Central memory CD8-positive, alpha-beta T cell (primary cell): ENCODE measurements around the gene SCPEP1.
"Not testable (repeated sequence)": the region's sequence is repeated elsewhere in the genome, so short reads cannot be mapped to it uniquely, and the experiment has no call there.

Experiments
- ATAC-seq: fragments of 150-1000 bp; cut with Tn5 transposase; replicated peaks from 2 replicates; pipeline ENCODE4 v1.10.0; 2022; ENCODE audit warnings: mild to moderate bottlenecking, moderate FRiP score, moderate number of reproducible peaks; ENCODE audit not compliant: poor library complexity, severe bottlenecking; ENCODE audit errors: extremely low read depth
- DNase-seq, 2 donors: peaks; one replicate each; pipeline ENCODE4 v3.0.0; 2021; ENCODE audit warnings: low spot score in 2 of 2
- H3K27ac Mint-ChIP-seq: one replicate; pipeline ENCODE4 v1.8.0; 2022; ENCODE audit warnings: low read depth, mild to moderate bottlenecking, moderate library complexity, mixed read lengths
- H3K27me3 Mint-ChIP-seq: one replicate; pipeline ENCODE4 v1.8.0; 2022; ENCODE audit warnings: mixed read lengths
- H3K36me3 Mint-ChIP-seq: one replicate; pipeline ENCODE4 v1.8.0; 2022; ENCODE audit warnings: mild to moderate bottlenecking, moderate library complexity, mixed read lengths; ENCODE audit not compliant: insufficient read depth
- H3K4me1 Mint-ChIP-seq: one replicate; pipeline ENCODE4 v1.8.0; 2022; ENCODE audit warnings: mixed read lengths
- H3K4me3 Mint-ChIP-seq: one replicate; pipeline ENCODE4 v1.8.0; 2022; ENCODE audit warnings: mild to moderate bottlenecking, moderate library complexity, mixed read lengths
- H3K9me3 Mint-ChIP-seq: one replicate; pipeline ENCODE4 v1.8.0; 2022; ENCODE audit warnings: mixed read lengths

The SCPEP1 gene

DNA sequence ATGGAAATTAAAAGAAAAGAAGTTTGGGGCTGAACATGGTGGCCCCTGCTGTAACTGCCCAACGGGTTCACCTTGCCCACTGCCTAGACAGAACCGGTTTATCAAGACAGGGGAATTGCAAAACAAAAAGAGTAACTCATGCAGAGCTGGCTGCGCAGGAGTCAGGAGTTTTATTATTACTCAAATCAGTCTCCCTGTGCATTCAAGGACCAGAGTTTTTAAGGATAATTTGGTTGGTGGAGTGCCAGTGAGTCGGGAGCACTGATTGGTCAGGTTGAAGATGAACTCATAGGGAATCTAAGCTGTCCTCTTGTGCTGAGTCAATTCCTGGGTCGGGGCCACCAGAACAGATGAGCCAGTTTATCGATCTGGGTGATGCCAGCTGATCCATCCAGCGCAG is 4.4 kb upstream of the SCPEP1 start:
- peaks cover 8% of the 10 kb centered on the region for H3K4me1 Mint-ChIP-seq
- no peak overlapping the region for H3K4me3 Mint-ChIP-seq
- no peaks in the 10 kb centered on the region for H3K9me3 Mint-ChIP-seq
- H3K27ac Mint-ChIP-seq, result no peak overlapping the region
- H3K27me3 Mint-ChIP-seq, result no peaks in the 10 kb centered on the region
- H3K36me3 Mint-ChIP-seq, result peaks cover 12% of the 10 kb centered on the region
- no peak for ATAC-seq
- DNase-seq, result no peak

DNA sequence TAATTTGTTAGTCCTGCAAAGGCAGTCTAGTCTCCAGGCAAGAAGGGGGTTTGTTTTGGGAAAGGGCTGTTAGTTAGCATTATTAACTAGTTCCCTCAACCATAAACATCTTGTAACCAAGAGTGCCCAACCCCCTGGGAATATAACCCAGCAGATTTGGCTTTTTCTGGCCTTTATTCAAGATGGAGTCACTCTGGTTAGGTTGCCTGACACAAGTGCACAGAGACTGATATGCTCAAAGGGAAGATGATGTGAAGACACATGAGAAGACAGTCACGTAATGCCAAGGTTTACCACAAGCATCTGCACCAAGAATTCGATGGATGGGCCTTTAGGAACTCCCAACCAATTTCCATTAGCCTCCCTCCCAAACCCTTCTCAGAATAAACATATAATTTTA is 3.9 kb upstream of the SCPEP1 start:
- no peaks in the 10 kb centered on the region for H3K27me3 Mint-ChIP-seq
- DNase-seq (no peak), ATAC-seq (no peak)
- H3K4me1 Mint-ChIP-seq, result peaks cover 13% of the 10 kb centered on the region
- peaks cover 15% of the 10 kb centered on the region for H3K36me3 Mint-ChIP-seq
- no peak overlapping the region for H3K4me3 Mint-ChIP-seq
- no peaks in the 10 kb centered on the region for H3K9me3 Mint-ChIP-seq
- H3K27ac Mint-ChIP-seq, result no peak overlapping the region

DNA sequence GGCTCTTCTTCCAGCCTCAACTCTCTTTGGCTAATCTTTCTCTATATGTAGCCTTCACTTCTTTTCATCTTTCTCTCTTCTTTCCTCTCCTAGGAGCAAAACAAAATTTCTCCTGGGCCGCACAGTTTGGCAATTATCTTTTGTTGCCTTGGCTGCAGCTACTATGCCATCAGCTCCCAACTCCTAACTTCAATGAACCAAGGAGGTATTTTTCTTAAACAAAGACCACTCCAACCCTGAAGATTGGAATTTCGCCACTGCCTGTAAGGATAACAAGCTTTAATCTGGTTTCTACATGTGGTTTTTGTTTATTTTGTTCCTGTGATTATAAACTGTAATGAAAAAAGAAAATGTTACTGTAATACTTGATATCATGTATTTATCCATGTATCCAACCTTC is 2.3 kb upstream of the SCPEP1 start:
- Mint-ChIP-seq H3K27ac (no peak overlapping the region), H3K9me3 (no peaks in the 10 kb centered on the region), H3K27me3 (no peaks in the 10 kb centered on the region), H3K36me3 (peaks cover 16% of the 10 kb centered on the region), H3K4me1 (peaks cover 15% of the 10 kb centered on the region), H3K4me3 (no peak overlapping the region)
- no peak for ATAC-seq
- no peak for DNase-seq

DNA sequence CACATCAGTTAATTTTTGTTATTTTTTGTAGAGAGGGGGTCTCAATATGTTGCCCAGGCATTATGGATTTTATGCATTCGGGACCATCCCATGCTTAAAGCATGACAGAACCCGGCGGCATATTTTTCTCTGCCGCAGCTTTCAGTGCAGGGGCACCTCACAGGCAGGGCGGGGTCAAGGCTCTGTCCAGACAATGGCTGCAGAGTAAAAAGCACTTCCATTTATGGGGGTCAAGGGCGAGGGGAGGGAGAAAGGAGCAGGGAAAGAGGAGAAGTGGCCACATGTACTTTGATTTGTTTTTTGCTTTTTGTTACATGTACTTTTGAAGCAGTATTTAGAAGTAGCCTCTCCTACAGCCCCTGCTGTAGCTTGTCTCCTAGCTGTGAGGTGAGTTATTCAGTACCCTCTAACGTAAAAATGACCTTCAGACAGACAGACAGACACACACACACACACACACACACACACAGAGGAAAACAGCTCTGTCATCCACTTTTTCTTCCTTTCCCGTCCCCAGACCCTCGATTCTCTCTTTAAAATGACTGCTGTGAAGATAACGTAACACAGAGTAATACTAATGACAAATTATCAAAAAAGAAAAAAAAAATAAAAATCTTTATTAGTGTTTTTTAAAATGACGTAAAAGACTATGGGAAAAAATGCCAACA is 856 bp upstream of the SCPEP1 start:
- H3K27me3 Mint-ChIP-seq, result no peaks in the 10 kb centered on the region
- H3K4me3 Mint-ChIP-seq, result peak overlapping the region; percentile 90
- H3K4me1 Mint-ChIP-seq, result peaks cover 15% of the 10 kb centered on the region
- H3K27ac Mint-ChIP-seq, result no peak overlapping the region
- peaks cover 16% of the 10 kb centered on the region for H3K36me3 Mint-ChIP-seq
- H3K9me3 Mint-ChIP-seq, result no peaks in the 10 kb centered on the region
- DNase-seq (no peak), ATAC-seq (no peak)

DNA sequence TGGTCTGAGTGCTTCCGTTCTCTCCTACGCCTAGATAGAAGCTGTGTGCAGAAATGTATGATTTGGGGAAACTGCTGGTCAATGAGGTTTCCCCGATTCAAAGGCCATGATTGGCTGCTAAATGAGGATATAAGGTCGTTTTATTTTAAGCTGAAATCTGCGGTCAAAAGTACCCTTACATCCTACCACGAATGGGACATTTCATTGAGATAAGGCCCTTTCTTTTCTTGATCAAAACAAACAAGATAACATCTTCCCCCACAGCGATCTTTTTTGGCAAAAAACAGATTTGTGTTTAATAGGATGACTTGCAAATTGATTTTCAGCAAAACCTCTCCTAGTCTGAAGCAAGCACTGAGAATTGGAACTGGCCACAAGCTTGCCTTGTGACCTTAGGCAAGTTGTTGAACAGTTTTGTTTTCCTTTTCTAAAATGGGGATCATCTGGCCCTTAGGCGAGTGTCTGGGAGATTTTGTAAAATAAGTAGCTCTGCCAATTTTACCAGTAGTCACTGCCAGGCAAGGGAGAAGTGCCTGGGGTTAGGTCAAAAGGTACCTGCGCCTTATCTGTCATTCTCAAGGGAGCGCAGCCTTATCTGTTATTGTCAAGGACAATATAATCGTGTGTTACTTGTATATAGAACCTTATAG is 635 bp downstream of the SCPEP1 start:
- Mint-ChIP-seq H3K36me3 (peaks cover 16% of the 10 kb centered on the region), H3K27ac (peak overlapping the region; percentile 85), H3K4me1 (peaks cover 15% of the 10 kb centered on the region), H3K9me3 (no peaks in the 10 kb centered on the region), H3K4me3 (peak overlapping the region; percentile 90), H3K27me3 (no peaks in the 10 kb centered on the region)
- DNase-seq (no peak), ATAC-seq (no peak)

DNA sequence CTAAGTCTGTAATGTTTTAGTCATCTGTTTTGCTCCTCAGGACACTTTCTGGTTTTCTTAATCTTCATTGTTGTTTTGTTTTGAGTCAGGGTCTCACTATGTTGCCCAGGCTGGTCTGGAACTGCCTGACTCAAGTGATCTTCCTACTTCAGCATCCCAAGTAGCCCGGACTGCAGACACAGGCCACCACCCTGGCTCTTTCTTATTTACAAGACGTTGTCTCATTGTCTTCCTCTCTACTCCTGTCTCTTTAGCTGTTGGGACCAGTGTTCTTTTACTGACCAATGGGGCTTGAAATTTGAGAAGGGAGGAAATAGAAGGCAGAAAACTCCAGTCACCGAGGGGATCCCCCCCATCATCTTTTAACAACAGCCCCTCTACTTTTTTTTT is 1.2 kb downstream of the SCPEP1 start:
- no peak for DNase-seq

DNA sequence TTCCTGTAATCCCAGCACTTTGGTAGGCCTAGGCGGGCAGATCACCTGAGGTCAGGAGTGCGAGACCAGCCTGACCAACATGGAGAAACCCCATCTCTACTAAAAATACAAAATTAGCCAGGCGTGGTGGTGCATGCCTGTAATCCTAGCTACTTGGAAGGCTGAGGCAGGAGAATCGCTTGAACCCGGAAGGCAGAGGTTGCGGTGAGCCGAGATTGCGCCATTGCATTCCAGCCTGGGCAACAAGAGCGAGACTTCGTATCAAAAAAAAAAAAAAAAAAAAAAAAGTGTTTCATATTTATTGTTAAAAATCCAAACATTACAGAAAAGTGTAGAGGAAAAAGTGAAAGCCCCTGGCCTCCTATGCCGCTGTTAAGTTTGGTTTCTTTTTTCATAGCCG is 2.6 kb downstream of the SCPEP1 start:
- not testable (repeated sequence) for H3K9me3 Mint-ChIP-seq, ATAC-seq, DNase-seq, H3K4me3 Mint-ChIP-seq, H3K27ac Mint-ChIP-seq, H3K27me3 Mint-ChIP-seq
- Mint-ChIP-seq H3K4me1 (peaks cover 15% of the 10 kb centered on the region), H3K36me3 (peaks cover 19% of the 10 kb centered on the region)

More for the DNA sequence above, 1.2 kb downstream of the SCPEP1 start:
- no peak for ATAC-seq
- Mint-ChIP-seq H3K27me3 (no peaks in the 10 kb centered on the region), H3K4me1 (peaks cover 15% of the 10 kb centered on the region), H3K4me3 (peak overlapping the region; percentile 90), H3K36me3 (peaks cover 16% of the 10 kb centered on the region), H3K27ac (no peak overlapping the region), H3K9me3 (no peaks in the 10 kb centered on the region)

DNA sequence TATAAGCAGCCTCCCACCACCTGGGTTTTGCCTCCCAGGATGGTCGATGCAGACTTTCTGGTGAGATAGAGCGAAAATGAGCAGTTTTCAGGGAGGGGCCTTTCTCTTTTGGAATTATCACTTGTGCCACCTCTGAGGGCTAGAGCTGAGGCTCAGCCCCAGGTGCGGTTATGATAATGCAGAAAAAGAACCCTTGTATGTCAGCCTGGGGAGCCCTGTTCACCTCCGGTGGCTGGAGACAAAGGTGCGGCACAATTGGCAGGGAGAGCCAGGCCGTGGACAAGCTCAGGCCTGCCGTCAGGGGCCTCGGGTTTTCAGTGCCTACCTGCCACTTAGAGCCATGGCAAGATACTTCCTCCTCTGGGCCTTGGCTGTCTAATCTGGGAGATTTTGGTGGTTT is 4.4 kb downstream of the SCPEP1 start:
- no peaks in the 10 kb centered on the region for H3K9me3 Mint-ChIP-seq
- peaks cover 19% of the 10 kb centered on the region for H3K36me3 Mint-ChIP-seq
- DNase-seq (no peak), ATAC-seq (no peak)
- H3K4me3 Mint-ChIP-seq, result no peak overlapping the region
- H3K4me1 Mint-ChIP-seq, result peaks cover 15% of the 10 kb centered on the region
- H3K27me3 Mint-ChIP-seq, result no peaks in the 10 kb centered on the region
- H3K27ac Mint-ChIP-seq, result no peak overlapping the region

DNA sequence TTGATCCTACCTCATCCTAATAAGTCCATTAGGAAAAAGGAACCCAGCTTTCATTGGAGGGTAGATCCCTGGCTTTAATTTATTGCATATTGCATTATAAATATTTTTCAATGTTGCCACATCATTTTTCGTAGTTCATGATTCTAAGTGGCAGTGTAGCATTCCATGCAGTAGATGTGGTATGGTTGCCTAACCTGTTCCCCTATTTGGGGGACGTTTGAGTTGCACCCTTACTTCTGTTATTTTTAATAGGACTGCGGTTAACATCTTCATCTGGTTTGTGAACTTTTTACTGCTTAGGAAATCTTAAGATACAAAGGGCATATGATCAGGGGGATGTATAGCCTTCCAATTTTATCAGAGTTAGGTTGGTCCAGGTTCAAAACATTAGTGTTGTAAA is 5.4 kb downstream of the SCPEP1 start:
- no peak overlapping the region for H3K27ac Mint-ChIP-seq
- DNase-seq (no peak), ATAC-seq (no peak)
- H3K9me3 Mint-ChIP-seq, result no peaks in the 10 kb centered on the region
- no peak overlapping the region for H3K4me3 Mint-ChIP-seq
- peaks cover 20% of the 10 kb centered on the region for H3K36me3 Mint-ChIP-seq
- H3K27me3 Mint-ChIP-seq, result no peaks in the 10 kb centered on the region
- H3K4me1 Mint-ChIP-seq, result peaks cover 9% of the 10 kb centered on the region

DNA sequence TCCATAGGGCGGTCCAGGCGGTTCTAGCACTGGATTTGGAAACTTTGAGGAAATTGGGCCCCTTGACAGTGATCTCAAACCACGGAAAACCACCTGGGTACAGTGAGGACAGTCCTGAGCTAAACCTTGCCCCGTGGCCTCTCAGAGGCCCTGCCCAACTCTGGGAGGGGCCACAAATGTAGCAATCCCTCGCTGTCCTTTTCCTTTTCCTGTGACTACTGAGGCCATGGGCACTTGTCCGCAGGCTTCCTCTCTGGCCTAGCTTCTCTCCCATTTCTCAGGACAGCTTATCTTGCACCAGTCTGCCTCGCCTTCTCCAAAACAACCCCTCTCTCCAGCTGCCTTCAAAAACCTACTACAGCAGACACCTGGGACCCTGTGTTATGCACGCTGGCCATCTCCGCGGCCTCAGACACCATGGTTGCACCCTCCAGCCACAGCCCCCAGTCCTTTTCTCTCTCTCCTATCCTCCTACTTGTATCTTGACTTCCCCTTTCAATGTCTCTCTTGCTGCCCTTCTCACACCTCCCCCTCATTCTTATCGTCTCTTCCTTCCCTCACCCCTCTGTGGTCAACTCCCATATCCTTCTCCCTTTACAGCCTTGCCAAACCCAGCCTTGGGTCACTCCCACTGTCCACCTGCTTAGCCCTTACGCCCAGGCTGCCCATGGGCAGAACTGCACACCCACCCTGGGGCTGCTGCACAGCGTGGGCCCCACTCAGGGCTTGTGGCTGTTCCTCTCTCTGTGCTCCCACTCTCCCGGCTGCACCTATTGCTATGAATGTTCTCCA is 7.6 kb downstream of the SCPEP1 start:
- DNase-seq (no peak), ATAC-seq (no peak)
- no peaks in the 10 kb centered on the region for H3K9me3 Mint-ChIP-seq
- H3K27ac Mint-ChIP-seq, result no peak overlapping the region
- H3K27me3 Mint-ChIP-seq, result no peaks in the 10 kb centered on the region
- no peak overlapping the region for H3K4me3 Mint-ChIP-seq
- peaks cover 16% of the 10 kb centered on the region for H3K36me3 Mint-ChIP-seq
- no peaks in the 10 kb centered on the region for H3K4me1 Mint-ChIP-seq

DNA sequence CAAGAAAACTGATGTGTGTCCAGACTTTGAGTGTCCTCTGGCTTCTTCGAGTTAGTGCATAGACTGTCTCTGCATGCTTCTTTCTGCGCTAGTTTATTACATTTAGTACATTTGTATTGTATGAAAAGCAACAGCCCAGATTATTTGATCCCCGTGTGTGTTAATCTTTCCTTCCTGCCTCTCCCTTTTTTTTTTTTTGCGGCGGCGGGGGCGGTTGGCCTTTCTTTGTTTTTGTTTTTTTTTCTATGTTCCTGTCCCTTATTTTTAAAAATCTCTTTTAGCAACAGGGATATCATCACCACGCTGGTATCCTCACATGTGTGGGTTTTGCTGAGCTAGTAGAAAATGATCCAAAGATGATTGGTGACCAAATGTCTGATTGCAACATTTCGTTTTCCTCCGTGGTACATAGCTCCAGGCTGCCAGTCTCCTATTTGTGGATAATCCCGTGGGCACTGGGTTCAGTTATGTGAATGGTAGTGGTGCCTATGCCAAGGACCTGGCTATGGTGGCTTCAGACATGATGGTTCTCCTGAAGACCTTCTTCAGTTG is 9.4 kb downstream of the SCPEP1 start:
- Mint-ChIP-seq H3K27me3 (no peaks in the 10 kb centered on the region), H3K9me3 (no peaks in the 10 kb centered on the region), H3K27ac (no peak overlapping the region), H3K36me3 (peaks cover 16% of the 10 kb centered on the region), H3K4me1 (no peaks in the 10 kb centered on the region), H3K4me3 (no peak overlapping the region)
- no peak for DNase-seq
- ATAC-seq, result no peak

DNA sequence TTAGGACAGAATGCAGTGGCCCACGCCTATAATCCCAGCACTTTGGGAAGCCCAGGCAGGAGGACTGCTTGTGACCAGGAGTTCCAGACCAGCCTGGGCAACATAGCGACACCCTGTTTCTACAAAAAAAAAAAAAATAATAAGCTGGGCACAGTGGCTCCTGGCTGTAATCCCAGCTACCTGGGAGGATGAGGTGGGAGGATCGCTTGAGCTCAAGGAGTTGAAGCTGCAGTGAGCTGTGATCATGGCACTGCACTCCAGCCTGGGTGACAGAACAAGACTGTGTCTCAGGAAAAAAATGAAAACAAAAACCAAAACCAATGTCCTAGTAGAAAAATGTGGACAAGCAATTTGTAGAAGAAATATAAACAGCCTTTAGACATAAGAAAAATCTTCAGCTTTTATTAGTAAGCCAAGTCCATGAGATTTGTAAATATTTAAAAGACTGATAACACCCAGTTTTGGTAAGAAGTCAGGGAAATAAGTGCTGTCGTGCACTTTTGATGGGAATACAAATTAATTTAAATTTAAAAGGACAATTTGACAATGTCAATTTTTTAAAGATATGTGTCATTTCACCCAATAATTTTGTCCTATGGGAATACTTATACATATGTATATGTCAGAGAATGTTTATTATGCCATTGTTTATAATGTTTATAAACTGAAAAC is 11.1 kb downstream of the SCPEP1 start:
- no peak for DNase-seq
- ATAC-seq, result no peak
- H3K36me3 Mint-ChIP-seq, result peaks cover 16% of the 10 kb centered on the region
- no peaks in the 10 kb centered on the region for H3K9me3 Mint-ChIP-seq
- H3K27ac Mint-ChIP-seq, result no peak overlapping the region
- no peak overlapping the region for H3K4me3 Mint-ChIP-seq
- no peaks in the 10 kb centered on the region for H3K4me1 Mint-ChIP-seq
- H3K27me3 Mint-ChIP-seq, result no peaks in the 10 kb centered on the region
